ENCODE results near the gene S100A1. TPM values are rescaled to one million over a fixed set of nuclear protein-coding genes. Genes with fewer than 3 reads are reported as not detected.

S100A1 gene
- total and polyA plus RNA-seq, 2 of the 13 experiments (the other 11 are each of a cell fraction or from before 2014, with no cell fraction given), result 120 to 251 TPM

GRCh38 chr1:153661111-153661708, 33.0 kb downstream of the S100A1 start:
- Histone ChIP-seq H3K9me3 (ENCODE audit: low read length) (no peaks in the 10 kb centered on the region), H3K36me3 (replicated peaks in 1 of 2; ENCODE audit: control insufficient read depth in 1 of 2, insufficient read depth in 2 of 2, low read length in 2 of 2) (peaks cover 13 to 53% of the 10 kb centered on the region in 2 experiments), H3K4me3 (replicated peaks in 1 of 3; ENCODE audit: insufficient read depth in 1 of 3, low read depth in 2 of 3, low read length in 3 of 3) (no peak overlapping the region), H3K79me2 (ENCODE audit: insufficient read depth, low read length) (peaks cover 12% of the 10 kb centered on the region), H4K20me1 (ENCODE audit: insufficient read depth, low read length) (no peaks in the 10 kb centered on the region), H2AFZ (ENCODE audit: low read length) (no peak overlapping the region), H3K27me3 (ENCODE audit: control insufficient read depth in 1 of 2, insufficient read depth in 2 of 2, low read length in 2 of 2) (no peaks in the 10 kb centered on the region; a peak in 1 of 5 replicates), H3K4me1 (ENCODE audit: insufficient read depth, low read length) (peaks cover 17% of the 10 kb centered on the region), H3K27ac (ENCODE audit: extremely low read length, insufficient read depth, low read length) (peak overlapping the region; percentile 17), H3K4me2 (ENCODE audit: low read depth, low read length) (no peak overlapping the region), H3K9ac (ENCODE audit: insufficient read depth, low read depth, low read length) (no peak overlapping the region)
- POLR2A ChIA-PET, result interaction anchor here (2.0 kb wide), 1 partner anchor 81 kb away, joined by 4 read pairs; no protein-coding TSS in a partner anchor
- intact Hi-C loops (cut with micrococcal nuclease; ENCODE audit: unreplicated experiment) (no loop called here), in situ Hi-C loops (cut with HindIII; ENCODE audit: extremely low pct_ligation_motif_present, low pct_unique_long_range_greater_than_20kb) (no loop called here)
- FAIRE-seq (no peak), ATAC-seq (no peak), DNase-seq (ENCODE audit: low spot score) (no peak)
- TSS peak; percentile 19 for BruUV-seq (replicated peaks)
- WGBS (ENCODE audit: low lambda C conversion rate), result 94% methylated on average over 8 of the region's 9 CpGs
- TF ChIP-seq POLR2G (IDR thresholded peaks at IDR 0.05; ENCODE audit: low read depth, low read length) (peak; percentile 71), RBM22 (optimal IDR thresholded peaks at IDR 0.05; ENCODE audit: low read length) (peak; percentile 94), RERE (CRISPR knock-in tag; IDR thresholded peaks at IDR 0.05; ENCODE audit: low read depth) (no peak), SSRP1 (CRISPR knock-in tag; IDR thresholded peaks at IDR 0.05) (no peak), POLR2AphosphoS5 (IDR thresholded peaks at IDR 0.05; ENCODE audit: low read depth, low read length) (peak; percentile 58), ZNF761 (CRISPR knock-in tag; conservative IDR thresholded peaks at IDR 0.05) (no peak), KLF12 (CRISPR knock-in tag; IDR thresholded peaks at IDR 0.05; ENCODE audit: borderline replicate concordance) (no peak), ZNF34 (CRISPR knock-in tag; IDR thresholded peaks at IDR 0.05; ENCODE audit: borderline replicate concordance) (no peak), NAIF1 (CRISPR knock-in tag; IDR thresholded peaks at IDR 0.05; ENCODE audit: borderline replicate concordance) (no peak), POLR2A (IDR thresholded peaks at IDR 0.05; ENCODE audit: insufficient read depth in 1 of 2, low read depth in 2 of 2, low read length in 2 of 2) (peak in 1 of 2 experiments; percentile 40; a peak in 2 of 4 replicates), CTCF (CRISPR knock-in tag; IDR thresholded peaks at IDR 0.05) (no peak), PHF5A (CRISPR knock-in tag; IDR thresholded peaks at IDR 0.05; ENCODE audit: low read depth, unreplicated experiment) (no peak), AGO1 (IDR thresholded peaks at IDR 0.05; ENCODE audit: low read depth, low read length, poor library complexity, severe bottlenecking) (no peak), RFXANK (CRISPR knock-in tag; IDR thresholded peaks at IDR 0.05) (no peak), CENPX (CRISPR knock-in tag; IDR thresholded peaks at IDR 0.05) (no peak)
- CTCF ChIA-PET (ENCODE audit: low intra/inter-chr PET ratio, low total read pairs), result no interaction called here
